HepG2 (cell line): Measurements from ENCODE around the gene GOLPH3. TPM values are rescaled to one million over a fixed set of nuclear protein-coding genes. Genes with fewer than 3 reads are reported as not detected.

ENCODE experiments used
- AKNA ChIP-seq: sonication (generic); formaldehyde crosslinking; IDR thresholded peaks from 2 replicates; pipeline ENCODE4 v1.4.0; 2020; ENCODE audit warnings: missing genetic modification reagents, borderline replicate concordance
- EZH2 ChIP-seq: conservative IDR thresholded peaks from 2 replicates; pipeline ENCODE4 v1.6.1; 2012; ENCODE audit warnings: mild to moderate bottlenecking, low read depth, low read length, moderate library complexity
- FOXP4 ChIP-seq: sonication (generic); formaldehyde crosslinking; IDR thresholded peaks from 2 replicates; pipeline ENCODE4 v1.4.0; 2020; ENCODE audit warnings: missing genetic modification reagents
- IRF9 ChIP-seq: sonication (generic); formaldehyde crosslinking; IDR thresholded peaks from 2 replicates; pipeline ENCODE4 v1.8.0; 2022; ENCODE audit warnings: missing genetic modification reagents, mild to moderate bottlenecking, borderline replicate concordance
- KDM1A ChIP-seq: IDR thresholded peaks from 2 replicates; pipeline ENCODE4 v1.6.1; 2016; ENCODE audit warnings: missing compliant biosample characterization
- KLF13 ChIP-seq: sonication (generic); formaldehyde crosslinking; IDR thresholded peaks from 2 replicates; pipeline ENCODE4 v1.4.0; 2020; ENCODE audit warnings: mild to moderate bottlenecking, missing genetic modification reagents
- MIER3 ChIP-seq: IDR thresholded peaks from 2 replicates; pipeline ENCODE4 v1.6.1; 2016; ENCODE audit warnings: missing compliant biosample characterization, borderline replicate concordance
- MYNN ChIP-seq: sonication (generic); formaldehyde crosslinking; IDR thresholded peaks from 2 replicates; pipeline ENCODE4 v1.4.0; 2020; ENCODE audit warnings: mild to moderate bottlenecking, low read depth, missing genetic modification reagents
- NFKBIZ ChIP-seq: IDR thresholded peaks from 2 replicates; pipeline ENCODE4 v1.6.1; 2018; ENCODE audit warnings: missing genetic modification reagents, missing compliant biosample characterization
- PAWR ChIP-seq: sonication (generic); formaldehyde crosslinking; IDR thresholded peaks from 2 replicates; pipeline ENCODE4 v1.4.0; 2020; ENCODE audit warnings: missing genetic modification reagents, mild to moderate bottlenecking, borderline replicate concordance
- SP2 ChIP-seq: sonication (generic); formaldehyde crosslinking; IDR thresholded peaks from 2 replicates; pipeline ENCODE4 v1.5.1; 2020; ENCODE audit warnings: mild to moderate bottlenecking, missing genetic modification reagents
- THAP8 ChIP-seq: sonication (generic); formaldehyde crosslinking; IDR thresholded peaks from 2 replicates; pipeline ENCODE4 v1.5.1; 2020; ENCODE audit warnings: missing genetic modification reagents, mild to moderate bottlenecking, borderline replicate concordance
- ZFX ChIP-seq: sonication (generic); formaldehyde crosslinking; IDR thresholded peaks from 2 replicates; pipeline ENCODE4 v1.4.0; 2020; ENCODE audit warnings: mild to moderate bottlenecking, low read depth, missing genetic modification reagents, moderate library complexity
- ZFYVE20 ChIP-seq: sonication (generic); formaldehyde crosslinking; IDR thresholded peaks from 2 replicates; pipeline ENCODE4 v1.8.0; 2023; ENCODE audit warnings: low read depth, mild to moderate bottlenecking, moderate library complexity, missing genetic modification reagents, borderline replicate concordance
- ZMAT5 ChIP-seq: sonication (generic); formaldehyde crosslinking; IDR thresholded peaks from 2 replicates; pipeline ENCODE4 v1.5.0; 2020; ENCODE audit warnings: mild to moderate bottlenecking, low read depth, missing genetic modification reagents, borderline replicate concordance
- ZNF704 ChIP-seq: sonication (generic); formaldehyde crosslinking; IDR thresholded peaks from 2 replicates; pipeline ENCODE4 v1.8.1; 2023; ENCODE audit warnings: mild to moderate bottlenecking, inconsistent platforms, moderate library complexity, missing genetic modification reagents, borderline replicate concordance
- ZNF841 ChIP-seq: sonication (generic); formaldehyde crosslinking; IDR thresholded peaks from 2 replicates; pipeline ENCODE4 v1.8.1; 2023; ENCODE audit warnings: missing genetic modification reagents, borderline replicate concordance
- polyA plus RNA-seq, 8 experiments: library from polyadenylated mRNA; depleted of rRNA in 3 of 8; stranded (reverse) in 7 of 8; unstranded in 1 of 8; fragments of >200 nt; fragmentation: Illumina TruSeq in 4 of 8; extraction: Trizol in 4 of 8; gene quantifications; 2 replicates each; pipeline versions ENCODE4 v1.2.1 to v1.2.3, GENCODE V29; 2011 to 2016; ENCODE audit warnings: low read depth in 4 of 8, missing spikeins in 1 of 8, mixed read lengths in 1 of 8; ENCODE audit not compliant: insufficient read depth in 1 of 8
- total RNA-seq, 5 experiments: library from RNA; depleted of rRNA; stranded (reverse); fragments of >200 nt; fragmentation: Illumina TruSeq; extraction: Trizol; gene quantifications; 2 replicates each; pipeline ENCODE4 v1.2.3, GENCODE V29; 2016; ENCODE audit warnings: low read depth in 1 of 5

Gene GOLPH3
- total and polyA plus RNA-seq, 2 of the 13 experiments (the other 11 are each of a cell fraction or from before 2014, with no cell fraction given), result 59.5 to 84.5 TPM

- TF ChIP-seq AKNA (CRISPR knock-in tag) (peak; percentile 63; the same call in 1 of the 2 replicates), THAP8 (CRISPR knock-in tag) (peak; percentile 65; the same call in 1 of the 2 replicates), NFKBIZ (CRISPR knock-in tag) (0 out of 2 replicates have a peak, but pooled peaks have one; percentile 32), EZH2 (no peak), KLF13 (no peak), KDM1A (CRISPR knock-in tag) (no peak; the same call in 1 of the 2 replicates), ZNF704 (CRISPR knock-in tag) (peak; percentile 66; the same call in 1 of the 2 replicates), MIER3 (peak; percentile 74; the same call in 1 of the 2 replicates), ZNF841 (CRISPR knock-in tag) (no peak), FOXP4 (peak; percentile 50; the same call in 1 of the 2 replicates), MYNN (no peak; the same call in 1 of the 2 replicates), ZFYVE20 (CRISPR knock-in tag) (no peak), PAWR (CRISPR knock-in tag) (no peak), SP2 (CRISPR knock-in tag) (peak; percentile 43; the same call in 1 of the 2 replicates), ZFX (CRISPR knock-in tag) (peak; percentile 83), ZMAT5 (CRISPR knock-in tag) (no peak), IRF9 (CRISPR knock-in tag) (peak; percentile 85)
Measured at GRCh38 chr5:32174011-32174870, at the start of gene GOLPH3 (continued).
